Memory B cell (primary cell): ENCODE measurements around the gene TBATA.
"Not testable (repeated sequence)": the region's sequence is repeated elsewhere in the genome, so short reads cannot be mapped to it uniquely, and the experiment has no call there.

Experiments used
- ATAC-seq: fragments of 150-1000 bp; cut with Tn5 transposase; 2 replicates; pipeline ENCODE4 v1.10.0; 2021; ENCODE audit warnings: low read depth, mild to moderate bottlenecking, moderate library complexity
- DNase-seq, 2 donors: peaks; one replicate each; pipeline ENCODE4 v3.0.0; 2022; ENCODE audit warnings: low spot score in 2 of 2
- H3K27ac Mint-ChIP-seq: one replicate; pipeline ENCODE4 v1.8.0; 2022; ENCODE audit warnings: mild to moderate bottlenecking, moderate library complexity, mixed read lengths
- H3K27me3 Mint-ChIP-seq: one replicate; pipeline ENCODE4 v1.8.0; 2022; ENCODE audit warnings: mixed read lengths
- H3K36me3 Mint-ChIP-seq: one replicate; pipeline ENCODE4 v1.8.0; 2022; ENCODE audit warnings: mild to moderate bottlenecking, mixed read lengths
- H3K4me1 Mint-ChIP-seq: one replicate; pipeline ENCODE4 v1.8.0; 2022; ENCODE audit warnings: mixed read lengths
- H3K4me3 Mint-ChIP-seq: one replicate; pipeline ENCODE4 v1.8.0; 2022; ENCODE audit warnings: mild to moderate bottlenecking, moderate library complexity, mixed read lengths
- H3K9me3 Mint-ChIP-seq: one replicate; pipeline ENCODE4 v1.8.0; 2022; ENCODE audit warnings: mixed read lengths

The TBATA gene

GRCh38 chr10:70778267-70778924 lies 6.8 kb downstream of the TBATA start:
- H3K9me3 Mint-ChIP-seq = no peaks in the 10 kb centered on the region
- no peaks in the 10 kb centered on the region for H3K36me3 Mint-ChIP-seq
- no peak for ATAC-seq
- H3K27ac Mint-ChIP-seq = no peak overlapping the region
- H3K4me3 Mint-ChIP-seq = no peak overlapping the region
- H3K4me1 Mint-ChIP-seq = no peaks in the 10 kb centered on the region
- DNase-seq = no peak
- H3K27me3 Mint-ChIP-seq = peaks cover 13% of the 10 kb centered on the region

- Mint-ChIP-seq H3K27me3 (peaks cover 10% of the 10 kb centered on the region), H3K36me3 (no peaks in the 10 kb centered on the region), H3K27ac (no peak overlapping the region), H3K9me3 (no peaks in the 10 kb centered on the region), H3K4me3 (no peak overlapping the region), H3K4me1 (no peaks in the 10 kb centered on the region)
- ATAC-seq (no peak), DNase-seq (no peak)
Observed at GRCh38 chr10:70777063-70777875, 7.9 kb downstream of the TBATA start.

- Mint-ChIP-seq H3K9me3 (no peaks in the 10 kb centered on the region), H3K4me1 (no peaks in the 10 kb centered on the region), H3K27ac (no peak overlapping the region), H3K4me3 (no peak overlapping the region), H3K27me3 (peaks cover 12% of the 10 kb centered on the region), H3K36me3 (no peaks in the 10 kb centered on the region)
- ATAC-seq (no peak), DNase-seq (no peak)
Observed at GRCh38 chr10:70776455-70777005, 8.6 kb downstream of the TBATA start.

- Mint-ChIP-seq H3K27me3 (peaks cover 12% of the 10 kb centered on the region), H3K9me3 (no peaks in the 10 kb centered on the region), H3K27ac (no peak overlapping the region), H3K36me3 (no peaks in the 10 kb centered on the region), H3K4me3 (no peak overlapping the region), H3K4me1 (no peaks in the 10 kb centered on the region)
- ATAC-seq = no peak
- no peak for DNase-seq
Observed at GRCh38 chr10:70775679-70776454, 9.3 kb downstream of the TBATA start.

GRCh38 chr10:70774810-70775678 lies 10.1 kb downstream of the TBATA start:
- no peaks in the 10 kb centered on the region for H3K36me3 Mint-ChIP-seq
- no peak for ATAC-seq
- DNase-seq = no peak
- H3K9me3 Mint-ChIP-seq = no peaks in the 10 kb centered on the region
- no peak overlapping the region for H3K4me3 Mint-ChIP-seq
- peaks cover 9% of the 10 kb centered on the region for H3K27me3 Mint-ChIP-seq
- no peak overlapping the region for H3K27ac Mint-ChIP-seq
- H3K4me1 Mint-ChIP-seq = no peaks in the 10 kb centered on the region

- Mint-ChIP-seq H3K9me3 (no peaks in the 10 kb centered on the region), H3K27me3 (peaks cover 10% of the 10 kb centered on the region), H3K27ac (no peak overlapping the region), H3K36me3 (no peaks in the 10 kb centered on the region), H3K4me1 (no peaks in the 10 kb centered on the region), H3K4me3 (no peak overlapping the region)
- ATAC-seq (no peak), DNase-seq (no peak)
Observed at GRCh38 chr10:70773965-70774809, 11.0 kb downstream of the TBATA start.

GRCh38 chr10:70773461-70773860 lies 11.7 kb downstream of the TBATA start:
- Mint-ChIP-seq H3K27me3 (peaks cover 9% of the 10 kb centered on the region), H3K4me1 (no peaks in the 10 kb centered on the region), H3K27ac (no peak overlapping the region), H3K4me3 (no peak overlapping the region), H3K9me3 (no peaks in the 10 kb centered on the region), H3K36me3 (no peaks in the 10 kb centered on the region)
- ATAC-seq (no peak), DNase-seq (no peak)

- Mint-ChIP-seq H3K27ac (no peak overlapping the region), H3K4me1 (no peaks in the 10 kb centered on the region), H3K4me3 (no peak overlapping the region), H3K9me3 (no peaks in the 10 kb centered on the region), H3K27me3 (peaks cover 11% of the 10 kb centered on the region), H3K36me3 (no peaks in the 10 kb centered on the region)
- DNase-seq = no peak
- ATAC-seq = no peak
Observed at GRCh38 chr10:70772627-70773026, 12.6 kb downstream of the TBATA start.

- DNase-seq (no peak), ATAC-seq (no peak)
- Mint-ChIP-seq H3K9me3 (peaks cover 3% of the 10 kb centered on the region), H3K4me1 (no peaks in the 10 kb centered on the region), H3K27ac (no peak overlapping the region), H3K27me3 (peaks cover 11% of the 10 kb centered on the region), H3K4me3 (no peak overlapping the region), H3K36me3 (no peaks in the 10 kb centered on the region)
Observed at GRCh38 chr10:70771311-70772194, 13.6 kb downstream of the TBATA start.

GRCh38 chr10:70770516-70770915 lies 14.7 kb downstream of the TBATA start:
- H3K36me3 Mint-ChIP-seq, H3K27ac Mint-ChIP-seq: not testable (repeated sequence)

GRCh38 chr10:70770001-70770400 lies 15.2 kb downstream of the TBATA start:
- Mint-ChIP-seq H3K4me3 (no peak overlapping the region), H3K9me3 (peaks cover 5% of the 10 kb centered on the region), H3K27ac (no peak overlapping the region), H3K36me3 (no peaks in the 10 kb centered on the region), H3K27me3 (peaks cover 11% of the 10 kb centered on the region), H3K4me1 (no peaks in the 10 kb centered on the region)
- ATAC-seq (no peak), DNase-seq (no peak)

More at GRCh38 chr10:70770516-70770915, 14.7 kb downstream of the TBATA start:
- H3K4me3 Mint-ChIP-seq, H3K9me3 Mint-ChIP-seq, DNase-seq, ATAC-seq, H3K4me1 Mint-ChIP-seq: not testable (repeated sequence)
- H3K27me3 Mint-ChIP-seq = peaks cover 11% of the 10 kb centered on the region

- no peak for ATAC-seq
- no peaks in the 10 kb centered on the region for H3K36me3 Mint-ChIP-seq
- H3K4me3 Mint-ChIP-seq = no peak overlapping the region
- H3K27ac Mint-ChIP-seq = no peak overlapping the region
- H3K27me3 Mint-ChIP-seq = peaks cover 7% of the 10 kb centered on the region
- H3K9me3 Mint-ChIP-seq = peaks cover 5% of the 10 kb centered on the region
- no peak for DNase-seq
- H3K4me1 Mint-ChIP-seq = no peaks in the 10 kb centered on the region
Observed at GRCh38 chr10:70769121-70769520, 16.1 kb downstream of the TBATA start.
